ENCODE measurements around the gene RESP18. TPM values are rescaled to one million over a fixed set of nuclear protein-coding genes. Genes with fewer than 3 reads are reported as not detected.
A peak's percentile ranks its signal among the peaks of the same experiment; 100 is the strongest.

The RESP18 gene
- total RNA-seq, 2 donors from 2014 or later: not detected

DNA sequence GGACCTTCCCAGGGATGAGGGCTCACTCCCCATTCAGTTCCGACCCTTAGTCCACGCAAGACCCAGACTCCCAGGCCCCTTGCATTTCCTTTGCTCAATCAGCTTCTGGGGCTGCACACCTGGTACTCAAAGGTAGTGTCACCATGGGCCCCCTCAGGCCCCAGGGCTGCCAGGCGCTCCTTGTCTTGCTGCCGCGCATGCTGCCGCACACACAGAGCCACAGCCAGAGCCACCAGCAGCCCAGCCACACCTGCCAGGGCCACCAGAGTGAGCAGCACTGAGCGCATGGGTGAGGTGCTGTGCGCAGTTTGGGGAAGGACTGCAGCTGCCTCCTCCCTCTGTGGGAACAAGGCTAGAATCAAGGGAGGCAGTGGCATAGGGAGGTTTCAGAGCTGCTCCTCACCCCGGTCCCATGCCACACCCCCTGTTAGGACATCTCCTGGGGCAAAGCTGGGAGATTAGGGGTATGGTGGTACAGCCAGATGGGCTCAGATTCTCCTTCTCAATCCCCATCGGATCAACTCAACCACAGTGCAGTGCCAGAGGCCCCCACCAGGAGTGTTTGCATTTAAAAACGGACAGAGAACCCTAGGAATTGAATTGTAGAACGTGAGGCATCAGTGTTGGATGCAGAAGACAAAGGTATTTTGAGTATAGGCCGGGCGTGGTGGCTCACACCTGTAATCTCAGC is 34.6 kb downstream of the RESP18 start:
- intact Hi-C loops (cut with DNase I): loop anchor here (10.0 kb wide), 2 partner anchors 83 to 237 kb away; partner anchors contain the start of gene ABCB6

DNA sequence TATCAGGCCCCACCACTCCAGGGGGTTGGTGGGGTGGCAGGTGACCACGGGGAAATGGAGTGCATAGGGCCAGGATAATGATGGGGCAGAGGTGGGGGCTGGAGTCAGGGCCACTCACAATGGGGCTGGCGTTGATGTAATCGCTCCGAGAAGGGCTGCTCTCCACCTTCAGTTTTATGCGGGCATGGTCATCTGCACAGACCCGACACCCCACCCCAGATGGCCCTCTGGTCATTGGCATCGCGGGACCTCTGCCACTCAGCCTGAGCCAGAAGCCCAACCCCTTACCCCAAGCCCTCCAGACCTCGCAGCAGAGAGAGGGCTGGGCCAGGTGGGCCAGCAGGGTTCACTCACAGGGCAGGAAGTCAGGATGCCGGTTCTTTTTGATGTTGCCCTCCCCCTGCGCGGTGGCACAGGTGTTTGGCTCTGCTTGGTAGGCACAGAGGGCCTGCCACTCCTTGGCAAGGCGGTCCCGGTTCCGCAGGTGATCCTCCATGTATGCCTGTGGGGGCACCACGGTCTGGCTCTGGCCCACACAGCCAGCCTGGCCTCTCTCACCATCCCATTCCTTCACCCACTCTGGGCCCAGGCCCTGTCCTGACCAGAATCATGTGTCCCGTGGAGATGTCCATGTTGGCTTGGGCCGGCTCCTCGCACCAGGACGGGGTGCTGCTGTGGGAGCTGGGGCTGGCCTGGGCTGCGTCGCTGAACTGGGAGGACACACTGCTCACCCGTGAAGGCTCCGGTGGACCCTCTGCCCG is 35.7 kb downstream of the RESP18 start:
- 86% methylated on average over 21 of the region's 25 CpGs for WGBS
- TF ChIP-seq POLR2A (IDR thresholded peaks at IDR 0.05) (no peak), POLR2AphosphoS5 (IDR thresholded peaks at IDR 0.05) (no peak)
- TF ChIP-seq, protein P1, sequence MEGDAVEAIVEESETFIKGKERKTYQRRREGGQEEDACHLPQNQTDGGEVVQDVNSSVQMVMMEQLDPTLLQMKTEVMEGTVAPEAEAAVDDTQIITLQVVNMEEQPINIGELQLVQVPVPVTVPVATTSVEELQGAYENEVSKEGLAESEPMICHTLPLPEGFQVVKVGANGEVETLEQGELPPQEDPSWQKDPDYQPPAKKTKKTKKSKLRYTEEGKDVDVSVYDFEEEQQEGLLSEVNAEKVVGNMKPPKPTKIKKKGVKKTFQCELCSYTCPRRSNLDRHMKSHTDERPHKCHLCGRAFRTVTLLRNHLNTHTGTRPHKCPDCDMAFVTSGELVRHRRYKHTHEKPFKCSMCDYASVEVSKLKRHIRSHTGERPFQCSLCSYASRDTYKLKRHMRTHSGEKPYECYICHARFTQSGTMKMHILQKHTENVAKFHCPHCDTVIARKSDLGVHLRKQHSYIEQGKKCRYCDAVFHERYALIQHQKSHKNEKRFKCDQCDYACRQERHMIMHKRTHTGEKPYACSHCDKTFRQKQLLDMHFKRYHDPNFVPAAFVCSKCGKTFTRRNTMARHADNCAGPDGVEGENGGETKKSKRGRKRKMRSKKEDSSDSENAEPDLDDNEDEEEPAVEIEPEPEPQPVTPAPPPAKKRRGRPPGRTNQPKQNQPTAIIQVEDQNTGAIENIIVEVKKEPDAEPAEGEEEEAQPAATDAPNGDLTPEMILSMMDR (IDR thresholded peaks at IDR 0.05): no peak
- no peaks in the 10 kb centered on the region for H3K9me3 ChIP-seq
- DNase-seq (ENCODE audit: low spot score): no peak
- intact Hi-C loops (cut with DNase I): loop anchor here (10.0 kb wide), 2 partner anchors 82 to 238 kb away; partner anchors contain the start of gene ABCB6
- H3K27ac ChIP-seq: no peak overlapping the region
- H3K4me3 ChIP-seq: no peak overlapping the region
- no peaks in the 10 kb centered on the region for H3K36me3 ChIP-seq
- no peaks in the 10 kb centered on the region for H3K27me3 ChIP-seq (replicated peaks; ENCODE audit: insufficient read depth)
- no peaks in the 10 kb centered on the region for H3K4me1 ChIP-seq (replicated peaks)

More for the DNA sequence above, 34.6 kb downstream of the RESP18 start:
- H3K27me3 ChIP-seq (replicated peaks; ENCODE audit: insufficient read depth): peaks cover 2% of the 10 kb centered on the region
- H3K9me3 ChIP-seq: no peaks in the 10 kb centered on the region
- no peak overlapping the region for H3K27ac ChIP-seq
- no peaks in the 10 kb centered on the region for H3K4me1 ChIP-seq (replicated peaks)
- no peak overlapping the region for H3K4me3 ChIP-seq
- WGBS: 83% methylated on average over 14 of the region's 14 CpGs
- TF ChIP-seq POLR2A (IDR thresholded peaks at IDR 0.05): no peak
- TF ChIP-seq POLR2AphosphoS5 (IDR thresholded peaks at IDR 0.05): no peak
- TF ChIP-seq, protein P1 (IDR thresholded peaks at IDR 0.05): no peak
- DNase-seq (ENCODE audit: low spot score): no peak
- H3K36me3 ChIP-seq: no peaks in the 10 kb centered on the region

DNA sequence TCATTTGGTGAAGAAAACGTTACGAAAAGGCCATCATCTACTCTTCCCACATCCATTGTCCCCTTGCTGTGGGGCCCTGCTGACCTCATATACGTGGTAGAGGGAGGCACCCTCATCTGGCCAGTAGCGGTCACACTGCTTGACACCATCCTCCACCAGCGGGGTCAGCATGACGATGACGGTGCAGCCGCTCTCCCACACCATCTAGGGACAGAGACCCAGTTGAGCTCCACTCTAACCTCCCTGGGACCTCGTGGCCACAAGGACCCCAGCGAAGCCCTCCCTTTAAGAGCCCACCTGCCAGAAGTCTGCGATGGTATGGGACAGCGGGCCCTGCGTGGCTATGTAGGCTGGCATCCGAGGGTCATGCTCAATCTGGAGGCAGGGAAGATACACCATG is 36.4 kb downstream of the RESP18 start:
- intact Hi-C loops (cut with DNase I): loop anchor here (10.0 kb wide), 2 partner anchors 81 to 239 kb away; partner anchors contain the start of gene ABCB6
- Histone ChIP-seq H3K9me3 (no peaks in the 10 kb centered on the region), H3K27me3 (replicated peaks; ENCODE audit: insufficient read depth) (no peaks in the 10 kb centered on the region), H3K27ac (no peak overlapping the region), H3K4me3 (no peak overlapping the region), H3K36me3 (no peaks in the 10 kb centered on the region), H3K4me1 (replicated peaks) (no peaks in the 10 kb centered on the region)
- TF ChIP-seq POLR2AphosphoS5 (IDR thresholded peaks at IDR 0.05): no peak
- TF ChIP-seq, protein P1 (IDR thresholded peaks at IDR 0.05): no peak
- WGBS: 90% methylated on average over 14 of the region's 14 CpGs
- DNase-seq (ENCODE audit: low spot score): no peak

DNA sequence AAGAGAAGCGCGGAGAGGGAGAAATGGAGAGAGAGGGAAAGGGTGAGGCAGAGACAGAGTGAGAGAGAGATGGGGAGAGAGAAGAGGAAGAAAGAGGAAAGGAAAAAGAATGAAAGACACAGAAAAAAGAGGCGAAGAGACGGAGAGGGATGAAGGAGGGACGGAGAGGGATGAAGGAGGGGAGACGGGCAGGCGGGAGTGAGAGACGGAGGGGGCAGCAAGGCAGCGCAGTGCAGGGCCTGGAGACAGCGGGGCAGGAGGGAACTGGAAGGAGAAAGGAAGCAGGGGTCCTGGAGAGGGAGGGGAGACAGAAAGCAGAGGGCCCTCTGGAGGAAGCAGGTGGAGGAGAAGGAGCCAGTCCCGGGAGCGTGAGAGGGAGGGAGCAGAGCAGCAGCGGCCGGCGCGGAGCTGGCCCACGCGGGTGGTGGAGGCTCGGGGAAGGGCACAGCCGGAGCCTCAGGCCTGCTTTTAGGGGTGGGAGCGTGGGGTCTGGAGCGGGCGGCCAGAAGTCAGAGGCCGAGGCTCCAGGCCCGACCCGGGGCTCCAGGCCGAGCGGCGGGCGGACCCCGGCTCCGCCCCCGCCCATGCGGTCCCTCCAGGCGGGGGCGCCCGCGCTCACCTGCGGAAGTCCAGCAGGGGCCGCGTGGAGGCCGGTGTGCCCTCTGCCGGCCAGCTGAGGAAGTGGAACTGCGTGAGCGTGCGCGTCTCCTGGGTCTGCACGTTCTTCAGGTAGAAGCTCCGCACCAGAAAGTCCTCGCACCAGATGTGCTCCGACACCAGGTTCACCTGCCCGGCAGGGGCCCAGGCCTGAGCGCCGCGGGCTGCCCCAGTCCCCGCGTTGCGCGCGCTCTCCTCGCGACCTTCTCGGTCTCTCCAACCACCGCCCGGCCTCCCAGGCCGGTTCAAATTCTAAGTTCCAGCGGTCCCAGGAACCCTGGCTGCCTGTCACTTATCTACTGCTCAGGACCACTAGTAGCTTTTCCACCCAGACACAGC is 37.9 kb downstream of the RESP18 start:
- DNase-seq (ENCODE audit: low spot score): peak; percentile 86
- Histone ChIP-seq H3K36me3 (no peaks in the 10 kb centered on the region), H3K27ac (peak overlapping the region; percentile 76 to 81), H3K4me3 (peak overlapping the region; percentile 39 to 48), H3K9me3 (no peaks in the 10 kb centered on the region), H3K27me3 (replicated peaks; ENCODE audit: insufficient read depth) (no peaks in the 10 kb centered on the region), H3K4me1 (replicated peaks) (no peaks in the 10 kb centered on the region)
- intact Hi-C loops (cut with DNase I): loop anchor here (2.0 to 10.0 kb wide), 4 partner anchors 16 to 240 kb away; partner anchors contain the start of genes ABCB6, DNAJB2 and NHEJ1
- peak; percentile 26 for TF ChIP-seq POLR2A (IDR thresholded peaks at IDR 0.05)
- peak; percentile 80 for TF ChIP-seq POLR2AphosphoS5 (IDR thresholded peaks at IDR 0.05)
- TF ChIP-seq, protein P1 (IDR thresholded peaks at IDR 0.05): peak; percentile 99 to 100 (median 100)
- 6% methylated on average over 48 of the region's 67 CpGs for WGBS
